SK-N-SH treated with all-trans-retinoic acid at 6 μM for 48 hours (cell line): ENCODE results near the gene CACHD1.

ENCODE experiments used
- ATAC-seq: fragments of 200-7000 bp; cut with Tn5 transposase; 3 replicates; pipeline ENCODE4 v1.9.1; 2020; ENCODE audit warnings: mild to moderate bottlenecking, moderate library complexity
- ARNTL ChIP-seq: fragments of 450-650 bp; formaldehyde crosslinking; IDR thresholded peaks from 2 replicates; pipeline ENCODE4 v1.5.0; 2020; ENCODE audit warnings: low read depth, mild to moderate bottlenecking, moderate library complexity, borderline replicate concordance
- CSDC2 ChIP-seq: fragments of 250-450 bp; sonication (Bioruptor Pico); IDR thresholded peaks from 2 replicates; pipeline ENCODE4 v1.5.0; 2020; ENCODE audit warnings: mild to moderate bottlenecking, moderate library complexity
- GLIS3 ChIP-seq: fragments of 250-450 bp; sonication (Bioruptor Pico); IDR thresholded peaks from 2 replicates; pipeline ENCODE4 v1.5.0; 2020; ENCODE audit warnings: mild to moderate bottlenecking, moderate library complexity
- ISL1 ChIP-seq: fragments of 250-450 bp; sonication (Bioruptor Pico); IDR thresholded peaks from 2 replicates; pipeline ENCODE4 v2.1.2; 2022; ENCODE audit warnings: mild to moderate bottlenecking, moderate library complexity
- OSR1 ChIP-seq: fragments of 250-450 bp; sonication (Bioruptor Pico); IDR thresholded peaks from 2 replicates; pipeline ENCODE4 v1.8.0; 2022; ENCODE audit warnings: moderate library complexity, mild to moderate bottlenecking, inconsistent platforms
- PATZ1 ChIP-seq: fragments of 250-450 bp; sonication (Bioruptor Pico); IDR thresholded peaks from 2 replicates; pipeline ENCODE4 v1.8.0; 2020; ENCODE audit warnings: mild to moderate bottlenecking, moderate library complexity, borderline replicate concordance
- PPARA ChIP-seq: fragments of 250-450 bp; sonication (Bioruptor Pico); IDR thresholded peaks from 2 replicates; pipeline ENCODE4 v1.5.0; 2020; ENCODE audit warnings: mild to moderate bottlenecking, borderline replicate concordance
- RARB ChIP-seq: fragments of 250-450 bp; sonication (Bioruptor Pico); IDR thresholded peaks from 2 replicates; pipeline ENCODE4 v1.8.0; 2021; ENCODE audit warnings: mild to moderate bottlenecking, moderate library complexity
- TOX ChIP-seq: fragments of 250-450 bp; sonication (Bioruptor Pico); IDR thresholded peaks from 2 replicates; pipeline ENCODE4 v1.8.0; 2021; ENCODE audit warnings: mild to moderate bottlenecking, moderate library complexity, borderline replicate concordance
- ZC3H10 ChIP-seq: fragments of 250-450 bp; sonication (Bioruptor Pico); IDR thresholded peaks from 2 replicates; pipeline ENCODE4 v1.5.1; 2021; ENCODE audit warnings: mild to moderate bottlenecking, moderate library complexity
- ZFP3 ChIP-seq: fragments of 250-450 bp; sonication (Bioruptor Pico); IDR thresholded peaks from 2 replicates; pipeline ENCODE4 v1.5.0; 2020; ENCODE audit warnings: mild to moderate bottlenecking, moderate library complexity
- ZFP30 ChIP-seq: fragments of 450-650 bp; formaldehyde crosslinking; IDR thresholded peaks from 2 replicates; pipeline ENCODE4 v1.5.0; 2022; ENCODE audit warnings: mild to moderate bottlenecking, moderate library complexity
- ZNF565 ChIP-seq: fragments of 450-650 bp; formaldehyde crosslinking; conservative IDR thresholded peaks from 2 replicates; pipeline ENCODE4 v1.5.0; 2020; ENCODE audit warnings: low read depth, mild to moderate bottlenecking, moderate library complexity
- ZNF70 ChIP-seq: fragments of 450-650 bp; formaldehyde crosslinking; IDR thresholded peaks from 2 replicates; pipeline ENCODE4 v1.5.0; 2020; ENCODE audit warnings: mild to moderate bottlenecking, moderate library complexity
- ZNF8 ChIP-seq: fragments of 450-650 bp; formaldehyde crosslinking; IDR thresholded peaks from 2 replicates; pipeline ENCODE4 v1.5.0; 2020; ENCODE audit warnings: mild to moderate bottlenecking, moderate library complexity
- TF ChIP-seq, protein P1 (sequence below): fragments of 250-450 bp; sonication (Bioruptor Pico); IDR thresholded peaks from 2 replicates; pipeline ENCODE4 v1.5.0; 2020; ENCODE audit warnings: mild to moderate bottlenecking, moderate library complexity
- TF ChIP-seq, protein P2 (sequence below): fragments of 250-450 bp; sonication (Bioruptor Pico); IDR thresholded peaks from 2 replicates; pipeline ENCODE4 v1.5.1; 2021; ENCODE audit warnings: mild to moderate bottlenecking, moderate library complexity
- TF ChIP-seq, protein P3 (sequence below): fragments of 250-450 bp; sonication (Bioruptor Pico); IDR thresholded peaks from 2 replicates; pipeline ENCODE4 v1.5.1; 2020; ENCODE audit warnings: low read depth, mild to moderate bottlenecking, moderate library complexity

Gene CACHD1

DNA sequence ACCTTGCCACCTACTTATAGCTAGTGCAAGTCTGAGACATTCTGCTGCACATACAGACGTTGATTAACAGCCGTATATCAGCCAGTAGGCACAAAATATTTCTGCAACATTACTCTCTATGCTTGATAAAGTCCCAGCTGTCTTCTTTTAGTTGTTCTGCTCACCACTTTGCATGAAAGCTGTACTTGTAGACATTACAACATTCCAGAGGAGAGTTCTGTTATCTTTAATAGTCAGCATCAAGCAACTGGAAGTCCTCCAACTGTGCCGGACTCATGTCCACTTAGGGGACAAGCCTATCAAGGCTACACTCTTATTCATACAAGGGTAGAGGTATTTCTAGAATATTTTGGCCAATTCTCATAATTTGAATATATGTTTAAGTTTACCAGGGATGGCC is 50.0 kb downstream of the CACHD1 start:
- TF ChIP-seq ISL1 (CRISPR knock-in tag) (peak; percentile 82), ARNTL (no peak)
- peak; percentile 67 for ATAC-seq

GRCh38 chr1:64522740-64523139 is 52.8 kb downstream of the CACHD1 start:
- ATAC-seq: no peak
- TF ChIP-seq ISL1 (CRISPR knock-in tag): no peak
- TF ChIP-seq ARNTL: no peak
- no peak for TF ChIP-seq ZC3H10 (CRISPR knock-in tag)
- TF ChIP-seq TOX (CRISPR knock-in tag): no peak
- TF ChIP-seq, protein P1, sequence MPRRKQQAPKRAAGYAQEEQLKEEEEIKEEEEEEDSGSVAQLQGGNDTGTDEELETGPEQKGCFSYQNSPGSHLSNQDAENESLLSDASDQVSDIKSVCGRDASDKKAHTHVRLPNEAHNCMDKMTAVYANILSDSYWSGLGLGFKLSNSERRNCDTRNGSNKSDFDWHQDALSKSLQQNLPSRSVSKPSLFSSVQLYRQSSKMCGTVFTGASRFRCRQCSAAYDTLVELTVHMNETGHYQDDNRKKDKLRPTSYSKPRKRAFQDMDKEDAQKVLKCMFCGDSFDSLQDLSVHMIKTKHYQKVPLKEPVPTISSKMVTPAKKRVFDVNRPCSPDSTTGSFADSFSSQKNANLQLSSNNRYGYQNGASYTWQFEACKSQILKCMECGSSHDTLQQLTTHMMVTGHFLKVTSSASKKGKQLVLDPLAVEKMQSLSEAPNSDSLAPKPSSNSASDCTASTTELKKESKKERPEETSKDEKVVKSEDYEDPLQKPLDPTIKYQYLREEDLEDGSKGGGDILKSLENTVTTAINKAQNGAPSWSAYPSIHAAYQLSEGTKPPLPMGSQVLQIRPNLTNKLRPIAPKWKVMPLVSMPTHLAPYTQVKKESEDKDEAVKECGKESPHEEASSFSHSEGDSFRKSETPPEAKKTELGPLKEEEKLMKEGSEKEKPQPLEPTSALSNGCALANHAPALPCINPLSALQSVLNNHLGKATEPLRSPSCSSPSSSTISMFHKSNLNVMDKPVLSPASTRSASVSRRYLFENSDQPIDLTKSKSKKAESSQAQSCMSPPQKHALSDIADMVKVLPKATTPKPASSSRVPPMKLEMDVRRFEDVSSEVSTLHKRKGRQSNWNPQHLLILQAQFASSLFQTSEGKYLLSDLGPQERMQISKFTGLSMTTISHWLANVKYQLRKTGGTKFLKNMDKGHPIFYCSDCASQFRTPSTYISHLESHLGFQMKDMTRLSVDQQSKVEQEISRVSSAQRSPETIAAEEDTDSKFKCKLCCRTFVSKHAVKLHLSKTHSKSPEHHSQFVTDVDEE (CRISPR knock-in tag): no peak

DNA sequence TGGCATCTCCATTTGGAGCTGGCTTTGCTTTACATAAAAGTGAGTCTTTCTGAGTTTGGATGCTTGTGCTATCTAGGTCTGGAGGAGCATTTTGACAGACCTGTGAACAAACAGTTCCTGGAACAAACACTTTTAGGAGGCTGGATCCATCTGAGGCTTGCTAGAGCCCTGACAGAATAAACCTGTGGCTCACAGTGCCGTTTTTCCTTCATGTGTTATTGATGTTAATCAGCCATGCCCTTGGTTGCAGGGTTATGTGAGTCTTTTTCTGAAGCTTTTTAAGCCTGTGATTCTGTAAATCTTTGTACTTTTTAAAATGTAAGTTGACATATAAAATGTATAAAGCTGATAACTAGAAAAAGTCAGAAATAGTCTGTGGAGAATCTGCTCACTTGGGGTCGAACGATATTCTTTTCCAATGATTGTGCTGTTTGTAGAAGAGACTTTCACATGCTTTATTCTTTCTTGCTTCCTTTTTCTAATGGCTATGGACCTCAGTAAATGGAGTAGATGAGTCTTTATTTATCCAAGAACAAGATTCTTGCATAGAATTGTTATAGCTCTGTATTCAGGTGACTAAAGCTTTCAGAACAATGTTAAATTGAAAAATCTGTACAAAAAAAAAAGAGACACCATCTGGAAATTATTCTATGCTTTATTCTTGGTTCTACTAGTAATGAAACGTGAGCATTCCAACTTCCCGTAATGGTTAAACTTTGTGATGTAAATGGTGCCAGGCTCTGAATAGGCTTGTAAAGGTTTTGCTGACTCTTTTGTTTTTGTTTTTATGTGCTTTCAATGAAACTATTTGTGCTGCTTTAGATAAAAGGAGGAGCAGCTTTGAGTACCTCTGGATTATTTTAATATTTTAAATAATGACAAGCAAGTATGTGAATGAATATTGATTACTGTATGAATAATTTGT is 53.7 kb downstream of the CACHD1 start:
- ATAC-seq: no peak
- TF ChIP-seq ZNF70 (CRISPR knock-in tag): no peak
- TF ChIP-seq CSDC2 (CRISPR knock-in tag): no peak
- TF ChIP-seq GLIS3 (CRISPR knock-in tag): no peak
- TF ChIP-seq OSR1: no peak
- TF ChIP-seq ZNF565 (CRISPR knock-in tag): no peak

DNA sequence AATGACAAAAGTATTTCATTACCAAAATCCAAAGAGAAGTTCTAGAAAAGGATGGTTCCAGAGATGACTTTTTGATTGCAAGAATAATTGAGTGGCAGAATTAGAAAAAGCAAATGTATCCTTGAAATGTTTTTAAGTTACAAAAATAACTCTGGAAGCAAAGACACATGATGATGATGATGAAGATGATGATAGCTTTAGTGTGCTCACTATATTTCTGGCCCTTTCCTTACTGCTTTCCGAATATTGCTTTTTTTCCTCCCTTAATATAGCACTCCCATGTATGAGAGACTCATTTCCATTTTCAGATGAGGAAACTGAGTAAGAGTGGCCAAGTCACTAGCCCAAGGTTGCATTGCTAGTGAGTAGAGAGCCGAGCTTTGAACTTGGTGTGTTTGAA is 54.7 kb downstream of the CACHD1 start:
- ATAC-seq: no peak
- TF ChIP-seq OSR1 (no peak), RARB (CRISPR knock-in tag) (no peak), ZFP3 (CRISPR knock-in tag) (no peak), PATZ1 (CRISPR knock-in tag) (no peak), ZNF8 (CRISPR knock-in tag) (no peak), ZC3H10 (CRISPR knock-in tag) (no peak), ISL1 (CRISPR knock-in tag) (no peak), PPARA (CRISPR knock-in tag) (no peak), CSDC2 (CRISPR knock-in tag) (no peak), ZFP30 (CRISPR knock-in tag) (no peak), ZNF565 (CRISPR knock-in tag) (no peak), ARNTL (no peak)
- TF ChIP-seq, protein P2, sequence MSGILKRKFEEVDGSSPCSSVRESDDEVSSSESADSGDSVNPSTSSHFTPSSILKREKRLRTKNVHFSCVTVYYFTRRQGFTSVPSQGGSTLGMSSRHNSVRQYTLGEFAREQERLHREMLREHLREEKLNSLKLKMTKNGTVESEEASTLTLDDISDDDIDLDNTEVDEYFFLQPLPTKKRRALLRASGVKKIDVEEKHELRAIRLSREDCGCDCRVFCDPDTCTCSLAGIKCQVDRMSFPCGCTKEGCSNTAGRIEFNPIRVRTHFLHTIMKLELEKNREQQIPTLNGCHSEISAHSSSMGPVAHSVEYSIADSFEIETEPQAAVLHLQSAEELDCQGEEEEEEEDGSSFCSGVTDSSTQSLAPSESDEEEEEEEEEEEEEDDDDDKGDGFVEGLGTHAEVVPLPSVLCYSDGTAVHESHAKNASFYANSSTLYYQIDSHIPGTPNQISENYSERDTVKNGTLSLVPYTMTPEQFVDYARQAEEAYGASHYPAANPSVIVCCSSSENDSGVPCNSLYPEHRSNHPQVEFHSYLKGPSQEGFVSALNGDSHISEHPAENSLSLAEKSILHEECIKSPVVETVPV (CRISPR knock-in tag): no peak
- TF ChIP-seq, all 23 proteins: peak for 0

DNA sequence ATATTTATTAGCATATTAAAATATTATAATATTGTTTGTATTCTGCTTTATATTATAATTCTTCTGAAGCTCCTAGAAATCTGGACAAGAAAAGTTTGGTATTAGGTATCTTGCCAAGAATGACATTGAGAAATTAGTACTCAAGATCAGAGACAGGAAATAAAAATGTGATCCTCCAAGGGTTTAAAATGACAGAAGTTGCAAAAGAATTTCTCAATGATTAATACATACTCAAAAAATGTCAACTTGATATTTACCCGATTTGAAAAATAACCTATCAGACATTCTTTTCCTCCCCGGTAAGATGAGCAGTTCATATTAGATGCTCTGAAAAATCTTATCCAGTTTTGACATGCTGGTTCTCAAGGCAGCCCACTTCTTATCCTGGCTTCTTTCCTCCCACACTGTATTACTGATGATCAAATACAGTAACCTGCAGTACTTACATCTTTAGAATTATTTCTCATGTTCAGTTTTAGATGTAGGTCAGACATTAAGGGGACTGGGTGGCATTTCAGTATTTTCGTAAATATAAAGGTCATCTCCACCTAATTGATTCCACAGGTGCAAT is 55.3 kb downstream of the CACHD1 start:
- TF ChIP-seq RARB (CRISPR knock-in tag) (no peak), ISL1 (CRISPR knock-in tag) (peak; percentile 39; the same call in 1 of the 2 replicates), ZFP3 (CRISPR knock-in tag) (no peak)
- TF ChIP-seq, protein P3, sequence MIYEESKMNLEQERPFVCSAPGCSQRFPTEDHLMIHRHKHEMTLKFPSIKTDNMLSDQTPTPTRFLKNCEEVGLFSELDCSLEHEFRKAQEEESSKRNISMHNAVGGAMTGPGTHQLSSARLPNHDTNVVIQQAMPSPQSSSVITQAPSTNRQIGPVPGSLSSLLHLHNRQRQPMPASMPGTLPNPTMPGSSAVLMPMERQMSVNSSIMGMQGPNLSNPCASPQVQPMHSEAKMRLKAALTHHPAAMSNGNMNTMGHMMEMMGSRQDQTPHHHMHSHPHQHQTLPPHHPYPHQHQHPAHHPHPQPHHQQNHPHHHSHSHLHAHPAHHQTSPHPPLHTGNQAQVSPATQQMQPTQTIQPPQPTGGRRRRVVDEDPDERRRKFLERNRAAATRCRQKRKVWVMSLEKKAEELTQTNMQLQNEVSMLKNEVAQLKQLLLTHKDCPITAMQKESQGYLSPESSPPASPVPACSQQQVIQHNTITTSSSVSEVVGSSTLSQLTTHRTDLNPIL (CRISPR knock-in tag): no peak
- peak; percentile 57; the same call in 2 of the 3 replicates for ATAC-seq
